IMR-90 (cell line): Measurements from ENCODE around the gene MS4A2. TPM values are rescaled to one million over a fixed set of nuclear protein-coding genes. Genes with fewer than 3 reads are reported as not detected.

ENCODE experiments used
- ATAC-seq: fragments of 200-7000 bp; cut with Tn5 transposase; 2 replicates; pipeline ENCODE4 v1.9.1; 2020; ENCODE audit warnings: low read depth, mild to moderate bottlenecking, moderate library complexity
- BruUV-seq: library from RNA; stranded (reverse); fragments of 400-500 nt; replicated peaks from 2 replicates; lab custom pipeline; 2021; lab: Mats Ljungman, UMichigan
- CTCF ChIA-PET: fragments of 300-600 bp; formaldehyde crosslinking; extraction: SDS; loops from one replicate; lab custom pipeline; 2021; ENCODE audit warnings: antibody characterized with exemption; lab: Yijun Ruan, JAX
- POLR2A ChIA-PET: fragments of 300-600 bp; sonication (Branson Sonifier 250); formaldehyde crosslinking; loops from one replicate; lab custom pipeline; 2022; ENCODE audit warnings: antibody characterized with exemption; ENCODE audit not compliant: unreplicated experiment; lab: Charles Lee
- DNase-seq: peaks from one replicate; pipeline ENCODE4 v3.0.0; 2013
- H2AFZ ChIP-seq: replicated peaks from 2 replicates; pipeline ENCODE3; 2013; ENCODE audit warnings: low read length, mild to moderate bottlenecking; ENCODE audit not compliant: poor library complexity
- H2AK5ac ChIP-seq: 2 replicates; pipeline ENCODE4 v1.6.1; 2013; ENCODE audit warnings: low read depth, low read length, inconsistent platforms
- H2AK9ac ChIP-seq: replicated peaks from 2 replicates; pipeline ENCODE3; 2013; ENCODE audit warnings: mild to moderate bottlenecking, low read depth, low read length, moderate library complexity; ENCODE audit not compliant: poor library complexity
- H2BK120ac ChIP-seq: 2 replicates; pipeline ENCODE4 v1.6.1; 2013; ENCODE audit warnings: low read depth, low read length, inconsistent platforms
- H2BK15ac ChIP-seq: 3 replicates; pipeline ENCODE4 v1.6.1; 2013; ENCODE audit warnings: low read depth, low read length, inconsistent platforms
- H2BK20ac ChIP-seq: 2 replicates; pipeline ENCODE4 v1.6.1; 2013; ENCODE audit warnings: low read depth, mild to moderate bottlenecking, inconsistent platforms, low read length, moderate library complexity
- H2BK5ac ChIP-seq: 2 replicates; pipeline ENCODE4 v1.6.1; 2013; ENCODE audit warnings: mild to moderate bottlenecking, low read depth, low read length, inconsistent platforms; ENCODE audit not compliant: poor library complexity, severe bottlenecking
- H3K14ac ChIP-seq: replicated peaks from 2 replicates; pipeline ENCODE4 v1.6.1; 2013; ENCODE audit warnings: low read depth, low read length, inconsistent platforms
- H3K18ac ChIP-seq: 2 replicates; pipeline ENCODE4 v1.6.1; 2013; ENCODE audit warnings: low read depth, low read length, control low read depth
- H3K23ac ChIP-seq: 2 replicates; pipeline ENCODE4 v1.6.1; 2013; ENCODE audit warnings: low read depth, low read length, inconsistent platforms
- H3K27ac ChIP-seq: 2 replicates; pipeline ENCODE4 v1.5.1; 2013; ENCODE audit warnings: mild to moderate bottlenecking, control low read depth, low read length; ENCODE audit not compliant: insufficient read depth
- H3K27me3 ChIP-seq: 2 replicates; pipeline ENCODE4 v1.6.1; 2013; ENCODE audit warnings: low read length; ENCODE audit not compliant: control insufficient read depth, insufficient read depth
- H3K36me3 ChIP-seq: 2 replicates; pipeline ENCODE4 v1.6.1; 2013; ENCODE audit warnings: low read length, mixed read lengths; ENCODE audit not compliant: control insufficient read depth, insufficient read depth
- H3K4ac ChIP-seq: 2 replicates; pipeline ENCODE4 v1.6.1; 2013; ENCODE audit warnings: low read depth, low read length, inconsistent platforms
- H3K4me1 ChIP-seq: 2 replicates; pipeline ENCODE4 v1.6.1; 2013; ENCODE audit warnings: low read length, mixed read lengths; ENCODE audit not compliant: control insufficient read depth, insufficient read depth
- H3K4me2 ChIP-seq: 2 replicates; pipeline ENCODE4 v1.6.1; 2013; ENCODE audit warnings: low read depth, mild to moderate bottlenecking, control low read depth, low read length, moderate library complexity
- H3K4me3 ChIP-seq: 2 replicates; pipeline ENCODE4 v1.5.1; 2013; ENCODE audit warnings: low read depth, mild to moderate bottlenecking, control low read depth, low read length, moderate library complexity; ENCODE audit not compliant: insufficient read depth
- H3K56ac ChIP-seq: 2 replicates; pipeline ENCODE4 v1.6.1; 2013; ENCODE audit warnings: low read length, inconsistent platforms; ENCODE audit not compliant: insufficient read depth; ENCODE audit errors: extremely low read depth
- H3K79me1 ChIP-seq, 2 experiments: 2 replicates each; pipeline ENCODE4 v1.6.1; 2013; ENCODE audit warnings: low read length in 2 of 2, inconsistent platforms in 1 of 2, low read depth in 1 of 2
- H3K9ac ChIP-seq: 2 replicates; pipeline ENCODE4 v1.6.1; 2013; ENCODE audit warnings: low read depth, low read length, control low read depth
- H3K9me1 ChIP-seq: 2 replicates; pipeline ENCODE4 v1.6.1; 2013; ENCODE audit warnings: low read length, inconsistent platforms; ENCODE audit not compliant: insufficient read depth
- H3K9me3 ChIP-seq: 2 replicates; pipeline ENCODE4 v1.6.1; 2013; ENCODE audit warnings: low read length; ENCODE audit not compliant: control insufficient read depth, insufficient read depth
- H4K20me1 ChIP-seq: 2 replicates; pipeline ENCODE4 v1.6.1; 2013; ENCODE audit warnings: low read length, inconsistent platforms; ENCODE audit not compliant: insufficient read depth
- H4K5ac ChIP-seq: 2 replicates; pipeline ENCODE4 v1.6.1; 2013; ENCODE audit warnings: mild to moderate bottlenecking, low read depth, low read length, control low read depth
- H4K8ac ChIP-seq, 2 experiments: 2 replicates each; pipeline ENCODE4 v1.6.1; 2013; ENCODE audit warnings: low read depth in 2 of 2, low read length in 2 of 2, control low read depth in 1 of 2, inconsistent platforms in 1 of 2
- H4K91ac ChIP-seq: 2 replicates; pipeline ENCODE4 v1.6.1; 2013; ENCODE audit warnings: low read depth, low read length, inconsistent platforms; ENCODE audit not compliant: insufficient read depth
- CEBPB ChIP-seq: IDR thresholded peaks from 2 replicates; pipeline ENCODE4 v1.6.1; 2012; ENCODE audit warnings: low read depth, low read length, improper control_type of control experiment
- ELK1 ChIP-seq: fragments of 150-350 bp; IDR thresholded peaks from 2 replicates; pipeline ENCODE4 v1.6.1; 2016; ENCODE audit warnings: low read depth, mild to moderate bottlenecking, low read length, moderate library complexity, borderline replicate concordance
- MAZ ChIP-seq: IDR thresholded peaks from 2 replicates; pipeline ENCODE4 v1.6.1; 2012; ENCODE audit warnings: low read depth, mild to moderate bottlenecking, low read length, improper control_type of control experiment, moderate library complexity, borderline replicate concordance
- MXI1 ChIP-seq: IDR thresholded peaks from 2 replicates; pipeline ENCODE4 v1.6.1; 2012; ENCODE audit warnings: low read depth, mild to moderate bottlenecking, low read length, moderate library complexity, borderline replicate concordance
- SMC3 ChIP-seq: fragments of 150-350 bp; IDR thresholded peaks from 2 replicates; pipeline ENCODE4 v1.6.1; 2016; ENCODE audit warnings: low read depth, mild to moderate bottlenecking, antibody characterized with exemption, low read length, moderate library complexity
- WGBS, 2 experiments: methylation state at CpG; one replicate each; pipeline versions ENCODE4 v1.1.5 to v1.1.7; 2013; ENCODE audit warnings: missing lambda C conversion rate in 2 of 2; ENCODE audit not compliant: insufficient read length in 1 of 2; ENCODE audit errors: extremely low coverage in 2 of 2; 5-methylcytosine and 5-hydroxymethylcytosine counted together
- dilution Hi-C: fragments of 300-500 bp; cut with HindIII; formaldehyde crosslinking; loops from one replicate; pipeline ENCODE4 v1.14.3; 2018; ENCODE audit warnings: low sequenced_read_pairs; ENCODE audit not compliant: unreplicated experiment
- in situ Hi-C: fragments of 300-500 bp; cut with MboI; formaldehyde crosslinking; loops from 3 replicates; pipeline ENCODE4 v1.14.3; 2019; ENCODE audit warnings: low sequenced_read_pairs, inconsistent platforms, mixed read lengths
- intact Hi-C: fragments of 100-400 bp; cut with micrococcal nuclease; formaldehyde crosslinking; loops from 2 replicates; pipeline ENCODE4 v1.10.0; 2022
- polyA plus RNA-seq, 3 experiments: library from polyadenylated mRNA; depleted of rRNA; stranded (reverse); fragments of >200 nt; gene quantifications; 2 replicates each; pipeline ENCODE4 v1.2.3, GENCODE V29; 2012; ENCODE audit warnings: low replicate concordance in 1 of 3
- total RNA-seq: library from RNA; depleted of rRNA; stranded (reverse); fragments of >200 nt; gene quantifications from 2 replicates; pipeline ENCODE4 v1.2.3, GENCODE V29; 2012

Gene MS4A2
- total and polyA plus RNA-seq, 2 of the 4 experiments (the other 2 are of a cell fraction): not detected

- Histone ChIP-seq H3K9me1 (no peaks in the 10 kb centered on the region), H3K27me3 (no peaks in the 10 kb centered on the region), H2AFZ (no peak overlapping the region), H4K91ac (no peak overlapping the region), H3K56ac (no peak overlapping the region), H2BK20ac (no peak overlapping the region), H2BK120ac (no peak overlapping the region), H2BK15ac (no peak overlapping the region), H3K9ac (no peak overlapping the region), H4K8ac (no peak overlapping the region), H4K5ac (no peak overlapping the region), H3K4me1 (no peaks in the 10 kb centered on the region), H3K79me1 (no peaks in the 10 kb centered on the region), H2AK5ac (no peak overlapping the region), H3K4me2 (no peak overlapping the region), H3K18ac (no peak overlapping the region), H2AK9ac (no peak overlapping the region), H3K14ac (no peak overlapping the region), H4K20me1 (no peaks in the 10 kb centered on the region), H3K4ac (no peak overlapping the region), H3K27ac (no peak overlapping the region), H3K4me3 (no peak overlapping the region), H2BK5ac (no peak overlapping the region), H3K23ac (no peak overlapping the region), H3K9me3 (peaks cover 5% of the 10 kb centered on the region), H3K36me3 (no peaks in the 10 kb centered on the region)
- in situ Hi-C loops (no loop called here), dilution Hi-C loops (no loop called here), intact Hi-C loops (no loop called here)
- ChIA-PET CTCF (no interaction called here), POLR2A (no interaction called here)
- ATAC-seq (no peak), DNase-seq (no peak)
- no TSS peak for BruUV-seq
- TF ChIP-seq ELK1 (no peak), CEBPB (no peak), MAZ (no peak), MXI1 (no peak), SMC3 (no peak)
- no CpG with 5 or more reads among the region's 2 CpGs for WGBS, 2 experiments
Observed at GRCh38 chr11:60118338-60118737, 29.9 kb downstream of the MS4A2 start.
